Rectal smooth muscle tissue (tissue), 1 donor: ENCODE data around the gene SLC25A24.
"Not testable (repeated sequence)": the region's sequence is repeated elsewhere in the genome, so short reads cannot be mapped to it uniquely, and the experiment has no call there.

Source experiments
- H3K27ac ChIP-seq: one replicate; pipeline ENCODE4 v1.7.0; 2013; ENCODE audit warnings: low read depth, low read length, inconsistent platforms
- H3K27me3 ChIP-seq: one replicate; pipeline ENCODE4 v1.7.0; 2013; ENCODE audit warnings: low read length; ENCODE audit not compliant: control insufficient read depth, insufficient read depth
- H3K36me3 ChIP-seq: one replicate; pipeline ENCODE4 v1.7.0; 2013; ENCODE audit warnings: low read length; ENCODE audit not compliant: control insufficient read depth, insufficient read depth
- H3K4me1 ChIP-seq: one replicate; pipeline ENCODE4 v1.7.0; 2013; ENCODE audit warnings: low read length; ENCODE audit not compliant: control insufficient read depth, insufficient read depth
- H3K4me3 ChIP-seq: one replicate; pipeline ENCODE4 v1.7.0; 2013; ENCODE audit warnings: low read length
- H3K9ac ChIP-seq: one replicate; pipeline ENCODE4 v1.7.0; 2013; ENCODE audit warnings: low read length

Gene SLC25A24

DNA sequence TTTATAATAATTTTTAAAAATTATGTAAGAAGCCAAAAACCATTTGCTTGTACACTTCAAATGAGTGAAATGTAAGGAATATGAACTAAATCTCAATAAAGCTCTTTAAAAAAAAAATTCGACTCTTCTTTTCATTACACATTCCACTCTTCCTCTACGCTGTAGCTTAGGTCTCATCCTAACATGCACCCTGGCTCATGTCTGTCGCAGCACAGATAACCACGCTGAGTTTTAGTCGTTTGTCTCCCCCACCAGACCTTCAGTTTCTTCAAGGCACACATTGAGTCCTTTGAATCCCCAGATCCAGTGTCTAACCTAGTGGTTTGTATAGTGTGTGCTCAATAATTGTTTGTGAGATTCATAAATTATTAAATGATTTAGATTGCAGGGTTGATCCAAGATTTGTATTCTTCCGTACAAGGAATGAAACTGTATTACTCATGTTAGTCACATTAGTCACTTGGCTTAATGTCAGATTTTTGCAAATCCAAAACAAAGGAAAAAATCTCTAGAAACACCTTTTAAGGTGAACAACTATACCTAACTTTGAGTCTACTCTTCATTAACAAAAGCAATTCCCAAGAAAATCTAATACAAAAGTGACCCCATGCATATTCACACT is 57.3 kb downstream of the SLC25A24 start:
- H3K27ac ChIP-seq: no peak overlapping the region
- no peaks in the 10 kb centered on the region for H3K27me3 ChIP-seq
- H3K4me1 ChIP-seq: no peaks in the 10 kb centered on the region
- H3K4me3 ChIP-seq: no peak overlapping the region
- H3K36me3 ChIP-seq: peaks cover 11% of the 10 kb centered on the region
- no peak overlapping the region for H3K9ac ChIP-seq

DNA sequence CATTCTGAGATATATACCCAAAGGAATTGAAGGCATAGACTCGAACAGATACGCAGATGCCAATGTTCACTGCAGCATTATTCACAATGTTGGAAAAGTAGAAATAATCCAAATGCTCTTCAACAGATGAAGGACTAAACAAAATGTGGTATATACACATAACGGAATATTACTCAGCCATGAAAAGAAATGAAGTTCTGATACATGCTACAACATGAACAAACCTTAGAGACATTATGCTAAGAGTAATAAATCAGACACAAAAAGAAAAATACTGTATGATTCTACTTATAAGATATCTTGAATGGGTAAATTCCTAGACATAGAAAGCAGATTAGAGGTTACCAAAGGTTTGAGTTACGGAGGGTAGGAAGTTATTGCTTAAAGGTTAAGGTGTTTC is 57.9 kb downstream of the SLC25A24 start:
- Histone ChIP-seq H3K36me3 (peaks cover 7% of the 10 kb centered on the region), H3K27ac (no peak overlapping the region), H3K4me3 (no peak overlapping the region), H3K4me1 (no peaks in the 10 kb centered on the region), H3K27me3 (no peaks in the 10 kb centered on the region), H3K9ac (no peak overlapping the region)

DNA sequence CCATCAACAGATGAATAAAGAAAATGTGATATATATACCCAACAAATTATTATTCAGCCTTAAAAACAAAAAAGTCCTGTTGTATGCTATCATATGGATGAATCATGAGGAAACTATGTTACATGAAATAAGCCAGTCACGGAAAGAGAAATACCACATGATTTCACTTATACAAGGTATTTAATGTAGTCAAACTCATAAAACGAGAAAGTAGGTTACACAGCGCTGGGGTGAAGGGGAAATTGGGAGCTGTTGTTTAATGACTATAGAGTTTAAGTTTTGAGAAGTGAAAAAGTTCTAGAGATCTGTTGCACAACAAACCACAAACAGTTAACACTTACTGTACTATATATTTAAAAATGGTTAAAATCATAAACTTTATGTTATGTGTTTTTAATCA is 58.5 kb downstream of the SLC25A24 start:
- Histone ChIP-seq H3K4me3 (no peak overlapping the region), H3K36me3 (peaks cover 10% of the 10 kb centered on the region), H3K4me1 (no peaks in the 10 kb centered on the region), H3K27me3 (no peaks in the 10 kb centered on the region), H3K9ac (no peak overlapping the region), H3K27ac (no peak overlapping the region)

DNA sequence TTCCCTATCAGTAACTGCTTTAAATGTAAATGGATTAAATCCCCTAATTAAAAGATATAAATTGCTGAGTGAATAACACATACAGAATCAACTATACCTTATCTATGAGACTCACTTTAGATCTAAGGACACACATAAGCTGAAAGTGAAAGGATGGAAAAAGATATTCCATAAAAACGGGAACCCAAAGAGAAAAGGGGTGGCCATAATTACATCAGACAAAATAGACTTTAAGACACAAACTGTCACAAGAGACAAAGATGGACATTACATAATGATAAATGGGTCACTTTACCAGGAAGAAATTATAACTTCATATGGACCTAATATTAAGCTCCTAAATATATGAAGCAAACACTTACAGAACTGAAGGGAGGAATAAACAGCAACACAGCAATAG is 59.2 kb downstream of the SLC25A24 start:
- H3K4me3 ChIP-seq: no peak overlapping the region
- H3K27me3 ChIP-seq: no peaks in the 10 kb centered on the region
- H3K36me3 ChIP-seq: peaks cover 14% of the 10 kb centered on the region
- H3K9ac ChIP-seq: no peak overlapping the region
- H3K27ac ChIP-seq: no peak overlapping the region
- H3K4me1 ChIP-seq: no peaks in the 10 kb centered on the region

DNA sequence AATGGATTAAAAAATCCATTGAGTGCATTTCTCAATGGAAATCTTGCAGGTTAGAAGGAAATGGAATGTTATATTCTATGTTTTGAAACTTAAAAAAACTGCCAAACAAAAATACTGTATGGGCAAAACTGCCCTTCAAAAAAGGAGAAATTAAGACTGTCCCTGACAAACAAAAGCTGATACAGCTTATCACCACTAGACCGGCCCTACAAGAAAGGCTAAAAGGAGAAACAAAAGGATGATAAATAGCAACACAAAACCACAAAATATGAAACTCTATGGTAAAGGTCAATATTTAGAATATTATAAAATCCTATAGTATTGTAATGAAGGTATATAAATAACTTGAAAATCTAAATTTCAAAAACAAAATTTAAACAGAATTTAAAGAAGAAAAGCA is 60.0 kb downstream of the SLC25A24 start:
- no peak overlapping the region for H3K9ac ChIP-seq
- no peaks in the 10 kb centered on the region for H3K4me1 ChIP-seq
- H3K4me3 ChIP-seq: no peak overlapping the region
- no peaks in the 10 kb centered on the region for H3K27me3 ChIP-seq
- H3K27ac ChIP-seq: no peak overlapping the region
- H3K36me3 ChIP-seq: peaks cover 14% of the 10 kb centered on the region

DNA sequence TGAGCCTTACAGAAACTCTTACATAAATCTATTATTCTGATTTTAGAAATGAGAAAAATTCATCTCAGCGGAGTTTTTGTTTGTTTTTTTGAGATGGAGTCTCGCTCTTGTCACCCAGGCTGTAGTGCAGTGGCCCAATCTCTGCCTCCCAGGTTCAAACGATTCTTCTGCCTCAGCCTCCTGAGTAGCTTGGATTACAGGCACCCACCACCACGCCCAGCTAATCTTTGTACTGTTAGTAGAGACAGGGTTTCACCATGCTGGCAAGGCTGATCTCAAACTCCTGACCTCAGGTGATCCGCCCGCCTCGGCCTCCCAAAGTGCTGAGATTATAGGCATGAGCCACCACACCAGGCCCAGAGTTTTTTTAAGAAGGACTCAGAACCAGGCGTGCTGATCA is 60.6 kb downstream of the SLC25A24 start:
- H3K27me3 ChIP-seq, H3K4me3 ChIP-seq, H3K27ac ChIP-seq, H3K4me1 ChIP-seq, H3K9ac ChIP-seq: not testable (repeated sequence)
- peaks cover 14% of the 10 kb centered on the region for H3K36me3 ChIP-seq

DNA sequence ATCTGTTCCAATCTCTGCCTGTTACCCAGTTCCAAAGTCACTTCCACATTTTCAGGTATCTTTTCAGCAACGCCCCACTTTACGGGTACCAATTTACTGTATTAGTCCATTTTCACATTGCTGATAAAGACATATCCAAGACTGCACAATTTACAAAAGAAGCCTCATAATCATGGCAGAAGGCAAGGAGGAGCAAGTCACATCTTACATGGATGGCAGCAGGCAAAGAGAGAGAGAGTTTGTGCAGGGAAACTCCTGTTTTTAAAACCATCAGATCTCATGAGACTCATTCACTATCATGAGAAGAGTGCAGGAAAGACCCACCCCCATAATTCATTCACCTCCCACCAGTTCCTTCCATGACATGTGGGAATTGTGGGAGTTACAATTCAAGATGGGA is 67.0 kb downstream of the SLC25A24 start:
- not testable (repeated sequence) for H3K9ac ChIP-seq, H3K4me1 ChIP-seq, H3K27me3 ChIP-seq, H3K4me3 ChIP-seq, H3K36me3 ChIP-seq, H3K27ac ChIP-seq

DNA sequence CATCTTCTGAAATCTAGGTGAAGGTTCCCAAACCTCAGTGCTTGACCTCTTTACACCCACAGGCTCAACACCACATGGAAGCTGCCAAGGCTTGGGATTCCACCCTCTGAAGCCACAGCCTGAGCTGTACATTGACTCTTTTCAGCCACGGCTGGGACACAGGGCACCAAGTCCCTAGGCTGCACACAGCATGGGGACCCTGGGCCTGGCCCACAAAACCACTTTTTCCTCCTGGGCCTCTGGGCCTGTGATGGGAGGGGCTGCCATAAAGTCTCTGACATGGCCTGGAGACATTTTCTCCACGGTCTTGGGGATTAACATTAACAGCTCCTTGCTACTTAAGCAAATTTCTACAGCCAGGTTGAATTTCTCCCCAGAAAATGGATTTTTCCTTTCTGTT is 67.8 kb downstream of the SLC25A24 start:
- not testable (repeated sequence) for H3K4me1 ChIP-seq, H3K27me3 ChIP-seq, H3K36me3 ChIP-seq, H3K9ac ChIP-seq, H3K4me3 ChIP-seq, H3K27ac ChIP-seq

DNA sequence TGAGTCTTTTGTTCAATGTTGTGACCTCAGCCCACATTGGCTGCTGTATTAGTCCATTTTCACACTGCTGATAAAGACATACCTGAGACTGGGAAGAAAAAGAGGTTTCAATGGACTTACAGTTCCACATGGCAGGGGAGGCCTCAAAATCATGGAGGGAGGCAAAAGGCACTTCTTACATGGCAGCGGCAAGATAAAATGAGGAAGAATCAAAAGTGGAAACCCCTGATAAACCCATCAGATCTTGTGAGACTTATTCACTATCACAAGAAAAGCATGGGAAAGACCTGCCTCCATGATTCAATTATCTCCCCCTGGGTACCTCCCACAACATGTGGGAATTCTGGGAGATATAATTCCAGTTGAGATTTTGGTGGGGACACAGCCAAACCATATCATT is 68.9 kb downstream of the SLC25A24 start:
- H3K4me3 ChIP-seq, H3K4me1 ChIP-seq, H3K9ac ChIP-seq: not testable (repeated sequence)

DNA sequence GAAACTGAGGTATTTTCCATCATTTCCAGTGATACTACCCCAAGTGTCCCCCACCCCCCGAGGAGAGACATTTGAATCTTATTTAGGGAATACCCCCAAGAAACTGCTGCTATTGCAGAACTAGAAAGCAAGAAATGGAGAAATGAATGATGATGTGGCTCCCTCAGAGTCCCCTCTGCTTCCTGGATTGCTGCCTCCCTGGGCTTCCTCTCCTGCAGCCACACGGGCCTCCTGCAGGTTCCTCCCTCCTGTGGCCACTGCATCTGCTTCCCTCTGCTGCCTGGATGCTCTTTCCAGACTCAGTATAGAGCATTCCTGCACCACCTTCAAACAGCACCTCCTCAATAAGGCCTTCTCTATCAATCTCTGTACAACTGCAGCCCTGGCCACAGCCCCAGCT is 69.3 kb downstream of the SLC25A24 start:
- Histone ChIP-seq H3K27me3 (no peaks in the 10 kb centered on the region), H3K27ac (no peak overlapping the region), H3K4me1 (no peaks in the 10 kb centered on the region), H3K36me3 (peaks cover 3% of the 10 kb centered on the region), H3K9ac (no peak overlapping the region), H3K4me3 (no peak overlapping the region)

More for the DNA sequence above, 68.9 kb downstream of the SLC25A24 start:
- not testable (repeated sequence) for H3K27ac ChIP-seq, H3K27me3 ChIP-seq, H3K36me3 ChIP-seq

DNA sequence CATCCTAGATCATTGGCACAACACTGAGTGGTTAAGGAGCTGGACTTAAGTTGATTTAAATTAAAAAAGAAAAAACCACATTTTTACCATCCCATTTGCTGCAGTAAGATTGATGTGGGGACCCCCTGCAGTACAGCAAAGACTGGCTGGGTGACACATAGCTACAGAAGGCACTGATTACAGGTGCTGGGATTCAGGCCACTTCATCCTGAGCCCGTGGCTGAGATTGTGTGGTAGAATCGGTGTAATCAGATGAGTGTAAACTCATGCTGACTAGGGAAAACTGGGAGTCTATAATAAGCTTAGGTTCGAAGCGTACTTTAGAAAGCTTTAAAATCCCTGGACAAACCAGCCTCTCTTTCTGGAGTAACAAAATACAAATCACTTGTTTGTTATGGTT is 70.1 kb downstream of the SLC25A24 start:
- H3K4me3 ChIP-seq: no peak overlapping the region
- H3K36me3 ChIP-seq: peaks cover 3% of the 10 kb centered on the region
- no peaks in the 10 kb centered on the region for H3K27me3 ChIP-seq
- H3K27ac ChIP-seq: no peak overlapping the region
- no peaks in the 10 kb centered on the region for H3K4me1 ChIP-seq
- H3K9ac ChIP-seq: no peak overlapping the region

DNA sequence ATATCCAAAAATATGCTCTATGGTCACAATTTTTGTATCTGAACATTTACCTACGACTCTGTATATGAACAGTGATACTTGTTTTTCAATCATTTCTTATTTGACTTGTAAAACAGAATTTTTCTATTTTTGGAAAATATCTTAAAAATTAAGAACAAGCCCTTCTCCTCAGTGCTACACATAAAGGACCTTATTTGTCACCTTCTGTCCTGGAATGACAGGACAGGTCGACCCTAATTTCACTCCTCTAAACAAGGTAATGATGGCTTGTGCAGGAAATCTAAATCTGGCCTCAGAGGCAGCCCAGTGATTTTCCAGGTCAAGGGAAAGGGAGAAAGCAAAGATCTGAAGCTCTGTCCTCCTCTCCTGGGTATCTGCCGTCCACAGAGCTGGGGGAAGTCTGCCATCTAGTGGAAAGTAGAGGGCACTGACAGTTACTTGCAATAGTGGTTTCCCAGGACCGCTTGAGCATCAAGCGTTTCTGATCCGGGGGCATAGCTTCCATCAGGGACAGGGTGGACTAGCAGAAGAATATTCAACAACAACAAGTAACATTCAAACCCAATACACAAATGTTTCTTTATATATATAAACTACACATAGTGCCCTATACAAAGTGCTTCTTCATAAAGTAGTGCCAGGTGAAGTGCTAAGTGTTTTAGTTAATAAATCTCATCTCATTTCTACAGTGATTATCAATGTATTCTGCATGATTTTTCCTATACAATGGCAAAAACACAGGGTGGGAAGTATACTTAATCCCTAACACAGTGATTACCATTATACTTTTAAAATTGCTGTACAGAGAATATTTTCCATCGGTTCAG is 74.6 kb downstream of the SLC25A24 start:
- Histone ChIP-seq H3K4me1 (no peaks in the 10 kb centered on the region), H3K4me3 (no peak overlapping the region), H3K27ac (no peak overlapping the region), H3K27me3 (no peaks in the 10 kb centered on the region), H3K9ac (no peak overlapping the region), H3K36me3 (no peaks in the 10 kb centered on the region)
